Small intestine (tissue), 7 donors: Measurements from ENCODE around the gene GNG13. TPM values are rescaled to one million over a fixed set of nuclear protein-coding genes. Genes with fewer than 3 reads are reported as not detected.

ENCODE experiments used
- DNase-seq, 2 donors: peaks; one replicate each; pipeline versions ENCODE4 v3.0.0 to v3.0.0-alpha.2; 2013
- FAIRE-seq: peaks from 2 replicates; lab custom pipeline; 2012; peaks lifted over from hg19 to GRCh38; lab: Jason Lieb, UNC
- H3K27ac ChIP-seq, 3 donors: one replicate each; pipeline ENCODE4 v1.5.1; 2013; ENCODE audit warnings: low read length in 2 of 3, mild to moderate bottlenecking in 2 of 3, control low read depth in 1 of 3, inconsistent platforms in 1 of 3, low read depth in 1 of 3, moderate library complexity in 1 of 3
- H3K27me3 ChIP-seq, 3 donors: one replicate each; pipeline ENCODE4 v1.6.1; 2013; ENCODE audit warnings: low read length in 3 of 3, inconsistent platforms in 1 of 3; ENCODE audit not compliant: control insufficient read depth in 3 of 3, insufficient read depth in 3 of 3
- H3K36me3 ChIP-seq, 3 donors: one replicate each; pipeline ENCODE4 v1.6.1; 2013; ENCODE audit warnings: low read length in 3 of 3, inconsistent platforms in 1 of 3, low read depth in 1 of 3, mild to moderate bottlenecking in 1 of 3, moderate library complexity in 1 of 3; ENCODE audit not compliant: control insufficient read depth in 3 of 3, insufficient read depth in 2 of 3
- H3K4me1 ChIP-seq, 3 donors: one replicate each; pipeline ENCODE4 v1.6.1; 2013; ENCODE audit warnings: low read length in 2 of 3, inconsistent platforms in 1 of 3, low read depth in 1 of 3, mild to moderate bottlenecking in 1 of 3, moderate library complexity in 1 of 3; ENCODE audit not compliant: control insufficient read depth in 3 of 3, insufficient read depth in 2 of 3
- H3K4me3 ChIP-seq, 3 donors: one replicate each; pipeline ENCODE4 v1.5.1; 2013; ENCODE audit warnings: low read length in 3 of 3, control low read depth in 1 of 3, inconsistent platforms in 1 of 3, low read depth in 1 of 3, mild to moderate bottlenecking in 1 of 3, moderate library complexity in 1 of 3
- H3K9me3 ChIP-seq, 2 donors: one replicate each; pipeline ENCODE4 v1.6.1; 2013; ENCODE audit warnings: low read depth in 1 of 2, low read length in 1 of 2; ENCODE audit not compliant: control insufficient read depth in 2 of 2, insufficient read depth in 1 of 2
- WGBS, 3 donors: extraction: QIAGEN DNeasy Blood & Tissue Kit; methylation state at CpG; one replicate each; pipeline ENCODE4 v1.1.7; 2013; 5-methylcytosine and 5-hydroxymethylcytosine counted together
- polyA plus RNA-seq, 4 donors: library from polyadenylated mRNA; stranded (reverse) in 3 of 4; unstranded in 1 of 4; fragments of 200-250 nt in 3 of 4; fragments of 120-200 nt in 1 of 4; gene quantifications; one replicate each; pipeline versions ENCODE4 v1.2.1 to v1.2.3, GENCODE V29; 2013
- donor health status: healthy with polysubstance abuse.
- donor health status: control.
- donor health status: control.
- donor health status: Bipolar disorder and iron deficiency.
- donor health status: healthy.

Gene GNG13
- polyA plus RNA-seq, 4 donors: 0.73 to 3.0 (median 1.9) TPM

- Histone ChIP-seq H3K36me3 (no peaks in the 10 kb centered on the region), H3K4me3 (no peak overlapping the region), H3K27me3 (no peaks in the 10 kb centered on the region), H3K27ac (no peak overlapping the region), H3K9me3 (no peaks in the 10 kb centered on the region), H3K4me1 (peaks cover 0 to 29% (median 0%) of the 10 kb centered on the region in 3 donors)
- DNase-seq (no peak), FAIRE-seq (no peak)
- WGBS, 3 donors: 69 to 73% (median 72%) methylated on average over 17 to 20 of the region's 20 CpGs
Observed at GRCh38 chr16:764184-764750, 36.3 kb downstream of the GNG13 start.

DNA sequence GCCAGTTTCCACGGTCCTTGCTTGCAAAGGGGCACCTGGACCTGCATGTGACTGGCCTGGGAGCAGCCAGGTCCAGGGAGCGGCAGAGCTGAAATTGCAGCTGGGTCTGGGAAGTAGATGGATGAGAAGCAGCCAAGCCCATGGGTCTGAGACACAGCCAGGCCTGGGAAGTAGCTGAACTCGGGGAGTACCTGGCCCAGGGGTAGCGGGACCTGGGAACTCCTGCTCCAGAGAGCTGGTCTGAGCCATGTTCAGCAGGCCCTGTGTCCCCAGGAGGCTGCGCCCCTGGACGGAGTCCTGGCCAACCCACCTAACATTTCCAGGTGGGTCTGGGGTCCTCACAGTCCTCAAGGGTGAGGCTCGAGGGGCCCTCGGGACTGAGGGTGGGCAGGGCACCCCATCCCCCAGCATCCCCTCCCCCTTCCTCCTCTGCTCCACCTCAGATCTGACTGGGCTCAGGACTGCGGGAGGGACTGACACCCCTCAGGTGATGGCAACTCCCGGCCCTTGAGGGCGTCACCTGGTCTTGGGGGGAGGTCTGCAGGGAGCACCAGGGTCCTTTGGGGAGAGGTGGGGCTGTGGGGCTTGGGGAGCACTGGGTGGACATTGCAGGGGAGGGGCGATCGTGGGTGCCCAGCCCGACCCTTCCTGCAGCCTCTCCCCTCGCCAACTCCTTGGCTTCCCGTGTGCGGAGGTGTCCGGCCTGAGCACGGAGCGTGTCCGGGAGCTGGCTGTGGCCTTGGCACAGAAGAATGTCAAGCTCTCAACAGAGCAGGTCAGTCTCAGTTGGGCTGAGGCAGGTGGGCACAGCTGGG is 37.0 kb downstream of the GNG13 start:
- no peak for FAIRE-seq
- DNase-seq: no peak
- Histone ChIP-seq H3K36me3 (no peaks in the 10 kb centered on the region), H3K27ac (no peak overlapping the region), H3K9me3 (no peaks in the 10 kb centered on the region), H3K4me1 (peaks cover 0 to 29% (median 0%) of the 10 kb centered on the region in 3 donors), H3K4me3 (no peak overlapping the region), H3K27me3 (no peaks in the 10 kb centered on the region)
- 55 to 78% (median 60%) methylated on average over 16 to 21 of the region's 21 CpGs for WGBS, 3 donors

DNA sequence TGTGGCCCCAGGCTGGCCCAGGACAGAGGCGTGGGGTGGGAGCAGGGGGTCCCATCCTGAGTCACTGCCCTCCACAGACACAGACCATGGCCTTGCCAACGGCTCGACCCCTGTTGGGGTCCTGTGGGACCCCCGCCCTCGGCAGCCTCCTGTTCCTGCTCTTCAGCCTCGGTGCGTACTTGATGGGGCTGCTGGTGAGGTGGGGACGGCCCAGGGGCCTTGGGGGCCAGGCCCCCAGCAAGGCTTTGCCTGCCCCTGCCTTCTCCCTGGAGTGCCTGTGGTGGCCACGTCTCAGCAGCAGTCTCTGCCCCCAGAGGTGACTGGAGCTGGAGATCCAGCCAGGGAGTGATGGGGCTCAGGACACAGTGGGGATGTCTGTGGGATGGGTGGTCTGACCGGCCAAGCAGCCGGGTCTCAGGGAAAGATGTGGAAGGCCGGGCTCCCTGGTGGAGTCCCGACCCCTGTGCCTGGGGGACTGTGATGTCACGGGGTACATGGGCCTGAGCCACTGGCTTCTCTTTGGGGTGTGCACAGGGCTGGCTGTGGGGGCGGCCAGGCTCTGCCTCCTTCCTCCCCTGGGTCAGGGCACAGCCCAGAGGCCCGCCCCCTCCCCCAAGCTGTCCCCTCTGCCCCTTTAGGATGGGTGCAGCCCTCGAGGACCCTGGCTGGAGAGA is 37.8 kb downstream of the GNG13 start:
- FAIRE-seq (no peak), DNase-seq (no peak)
- no peaks in the 10 kb centered on the region for H3K36me3 ChIP-seq
- 67 to 83% (median 79%) methylated on average over 14 to 17 of the region's 17 CpGs for WGBS, 3 donors
- H3K27ac ChIP-seq: no peak overlapping the region
- peaks cover 0 to 29% (median 0%) of the 10 kb centered on the region in 3 donors for H3K4me1 ChIP-seq
- no peaks in the 10 kb centered on the region for H3K27me3 ChIP-seq
- no peak overlapping the region for H3K4me3 ChIP-seq
- H3K9me3 ChIP-seq: no peaks in the 10 kb centered on the region

- Histone ChIP-seq H3K27me3 (no peaks in the 10 kb centered on the region), H3K9me3 (no peaks in the 10 kb centered on the region), H3K4me3 (no peak overlapping the region), H3K36me3 (no peaks in the 10 kb centered on the region), H3K27ac (peak overlapping the region in 1 of 3 donors; percentile 85), H3K4me1 (peaks cover 0 to 29% (median 0%) of the 10 kb centered on the region in 3 donors)
- WGBS, 3 donors: 24 to 61% (median 43%) methylated on average over 15 to 22 of the region's 22 CpGs
- no peak for FAIRE-seq
- DNase-seq: peak in 1 of 2 donors; percentile 60
Observed at GRCh38 chr16:761625-762513, 38.7 kb downstream of the GNG13 start.

GRCh38 chr16:760545-761343 is 39.8 kb downstream of the GNG13 start, which contains the start of gene MSLN:
Gene MSLN, plus strand, starts transcription at chr16:760734. Its CDS starts 1,947 bp downstream, at chr16:762681.
- Histone ChIP-seq H3K27ac (peak within 1 kb of the TSS in 1 of 3 donors; percentile 85), H3K4me1 (peaks cover 0 to 29% (median 0%) of the 10 kb centered on the region in 3 donors), H3K27me3 (no peaks in the 10 kb centered on the region), H3K9me3 (peaks cover 0 to 3% of the 10 kb centered on the region in 2 donors), H3K36me3 (no peaks in the 10 kb centered on the region), H3K4me3 (peak within 1 kb of the TSS in 1 of 3 donors; percentile 13)
- peak; percentile 76 to 91 for DNase-seq
- FAIRE-seq: no peak
- 19 to 59% (median 47%) methylated on average over 37 of the region's 37 CpGs for WGBS, 3 donors

GRCh38 chr16:760065-760464 is 40.5 kb downstream of the GNG13 start:
- 72 to 79% (median 75%) methylated on average over 12 to 15 of the region's 15 CpGs for WGBS, 3 donors

DNA sequence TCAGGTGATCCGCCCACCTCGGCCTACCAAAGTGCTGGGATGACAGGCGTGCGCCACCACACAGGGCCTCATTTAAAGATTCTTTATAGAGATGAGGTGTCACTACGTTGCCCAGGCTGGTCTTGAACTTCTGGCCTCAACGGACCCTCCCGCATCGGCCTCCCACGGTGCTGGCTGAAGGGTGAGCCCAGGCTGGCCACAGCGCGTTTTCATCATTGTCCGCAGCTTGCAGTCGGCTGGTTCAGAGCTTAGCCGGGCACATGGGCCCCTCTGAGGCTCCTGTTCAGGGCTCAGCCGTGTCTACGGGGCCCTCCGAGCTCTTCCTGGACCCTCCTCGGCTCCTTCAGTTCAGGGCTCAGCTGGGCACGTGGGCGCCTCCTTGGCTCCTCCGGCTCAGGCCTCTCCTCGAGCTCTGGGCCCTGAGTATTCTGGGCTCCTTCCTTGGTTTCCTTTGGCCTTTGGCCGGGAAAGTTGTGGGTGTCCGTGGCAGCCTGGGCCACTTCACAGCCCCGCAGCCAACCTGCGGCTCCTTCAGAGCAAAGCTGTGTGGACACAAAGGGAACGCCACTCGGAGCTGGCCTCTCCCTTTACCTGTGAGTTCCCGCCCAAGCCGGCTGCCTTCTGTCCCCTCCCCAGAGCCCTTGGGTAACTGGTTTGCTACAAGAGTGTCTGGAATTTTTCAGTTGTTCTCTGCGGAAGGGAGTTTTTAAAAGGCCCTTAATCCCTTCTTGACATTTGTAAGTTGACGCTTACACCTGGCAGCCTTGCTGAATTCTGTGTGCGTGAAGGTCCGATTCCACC is 41.2 kb downstream of the GNG13 start:
- 77 to 83% (median 80%) methylated on average over 34 of the region's 34 CpGs for WGBS, 3 donors
- Histone ChIP-seq H3K36me3 (no peaks in the 10 kb centered on the region), H3K27ac (no peak overlapping the region), H3K4me3 (no peak overlapping the region), H3K27me3 (no peaks in the 10 kb centered on the region), H3K9me3 (peaks cover 0 to 3% of the 10 kb centered on the region in 2 donors), H3K4me1 (peaks cover 0 to 29% (median 0%) of the 10 kb centered on the region in 3 donors)
- no peak for FAIRE-seq
- peak in 1 of 2 donors; percentile 42 for DNase-seq

More at GRCh38 chr16:760065-760464, 40.5 kb downstream of the GNG13 start:
- Histone ChIP-seq H3K4me1 (peaks cover 0 to 29% (median 0%) of the 10 kb centered on the region in 3 donors), H3K4me3 (no peak overlapping the region), H3K9me3 (peaks cover 0 to 3% of the 10 kb centered on the region in 2 donors), H3K27ac (no peak overlapping the region), H3K27me3 (no peaks in the 10 kb centered on the region), H3K36me3 (no peaks in the 10 kb centered on the region)
- FAIRE-seq (no peak), DNase-seq (no peak)
